Small intestine (tissue), 7 donors: ENCODE data around the gene F10. TPM values are rescaled to one million over a fixed set of nuclear protein-coding genes. Genes with fewer than 3 reads are reported as not detected.

ENCODE experiments used
- DNase-seq, 2 donors: peaks; one replicate each; pipeline versions ENCODE4 v3.0.0 to v3.0.0-alpha.2; 2013
- FAIRE-seq: peaks from 2 replicates; lab custom pipeline; 2012; peaks lifted over from hg19 to GRCh38; lab: Jason Lieb, UNC
- H3K27ac ChIP-seq, 3 donors: one replicate each; pipeline ENCODE4 v1.5.1; 2013; ENCODE audit warnings: low read length in 2 of 3, mild to moderate bottlenecking in 2 of 3, control low read depth in 1 of 3, inconsistent platforms in 1 of 3, low read depth in 1 of 3, moderate library complexity in 1 of 3
- H3K27me3 ChIP-seq, 3 donors: one replicate each; pipeline ENCODE4 v1.6.1; 2013; ENCODE audit warnings: low read length in 3 of 3, inconsistent platforms in 1 of 3; ENCODE audit not compliant: control insufficient read depth in 3 of 3, insufficient read depth in 3 of 3
- H3K36me3 ChIP-seq, 3 donors: one replicate each; pipeline ENCODE4 v1.6.1; 2013; ENCODE audit warnings: low read length in 3 of 3, inconsistent platforms in 1 of 3, low read depth in 1 of 3, mild to moderate bottlenecking in 1 of 3, moderate library complexity in 1 of 3; ENCODE audit not compliant: control insufficient read depth in 3 of 3, insufficient read depth in 2 of 3
- H3K4me1 ChIP-seq, 3 donors: one replicate each; pipeline ENCODE4 v1.6.1; 2013; ENCODE audit warnings: low read length in 2 of 3, inconsistent platforms in 1 of 3, low read depth in 1 of 3, mild to moderate bottlenecking in 1 of 3, moderate library complexity in 1 of 3; ENCODE audit not compliant: control insufficient read depth in 3 of 3, insufficient read depth in 2 of 3
- H3K4me3 ChIP-seq, 3 donors: one replicate each; pipeline ENCODE4 v1.5.1; 2013; ENCODE audit warnings: low read length in 3 of 3, control low read depth in 1 of 3, inconsistent platforms in 1 of 3, low read depth in 1 of 3, mild to moderate bottlenecking in 1 of 3, moderate library complexity in 1 of 3
- H3K9me3 ChIP-seq, 2 donors: one replicate each; pipeline ENCODE4 v1.6.1; 2013; ENCODE audit warnings: low read depth in 1 of 2, low read length in 1 of 2; ENCODE audit not compliant: control insufficient read depth in 2 of 2, insufficient read depth in 1 of 2
- WGBS, 3 donors: extraction: QIAGEN DNeasy Blood & Tissue Kit; methylation state at CpG; one replicate each; pipeline ENCODE4 v1.1.7; 2013; 5-methylcytosine and 5-hydroxymethylcytosine counted together
- polyA plus RNA-seq, 4 donors: library from polyadenylated mRNA; stranded (reverse) in 3 of 4; unstranded in 1 of 4; fragments of 200-250 nt in 3 of 4; fragments of 120-200 nt in 1 of 4; gene quantifications; one replicate each; pipeline versions ENCODE4 v1.2.1 to v1.2.3, GENCODE V29; 2013
- donor health status: healthy with polysubstance abuse.
- donor health status: control.
- donor health status: control.
- donor health status: Bipolar disorder and iron deficiency.
- donor health status: healthy.

The F10 gene
- polyA plus RNA-seq, 4 donors: 7.7 to 148 (median 12.3) TPM

- FAIRE-seq (no peak), DNase-seq (no peak)
- Histone ChIP-seq H3K9me3 (no peaks in the 10 kb centered on the region), H3K27ac (no peak overlapping the region), H3K4me3 (no peak overlapping the region), H3K27me3 (peaks cover 5 to 6% (median 6%) of the 10 kb centered on the region in 3 donors), H3K4me1 (no peaks in the 10 kb centered on the region), H3K36me3 (peaks cover 0 to 23% (median 0%) of the 10 kb centered on the region in 3 donors)
- 76 to 83% (median 80%) methylated on average over 21 of the region's 21 CpGs for WGBS, 3 donors
Measured at GRCh38 chr13:113115363-113116205, 7.0 kb upstream of the F10 start.

- peaks cover 0 to 2% (median 0%) of the 10 kb centered on the region in 3 donors for H3K27me3 ChIP-seq
- 78 to 86% (median 79%) methylated on average over 10 of the region's 10 CpGs for WGBS, 3 donors
Measured at GRCh38 chr13:113116206-113116800, 6.3 kb upstream of the F10 start.

GRCh38 chr13:113116871-113117271 lies 5.7 kb upstream of the F10 start:
- no peaks in the 10 kb centered on the region for H3K9me3 ChIP-seq
- H3K4me3 ChIP-seq: no peak overlapping the region
- peaks cover 0 to under 1% (median 0%) of the 10 kb centered on the region in 3 donors for H3K27me3 ChIP-seq
- WGBS, 3 donors: 84 to 92% (median 88%) methylated on average over 10 of the region's 10 CpGs
- H3K27ac ChIP-seq: no peak overlapping the region
- H3K4me1 ChIP-seq: peaks cover 0 to under 1% (median 0%) of the 10 kb centered on the region in 3 donors
- FAIRE-seq (no peak), DNase-seq (no peak)
- peaks cover 0 to 23% (median 0%) of the 10 kb centered on the region in 3 donors for H3K36me3 ChIP-seq

More at GRCh38 chr13:113116206-113116800, 6.3 kb upstream of the F10 start:
- Histone ChIP-seq H3K4me1 (no peaks in the 10 kb centered on the region), H3K36me3 (peaks cover 0 to 23% (median 0%) of the 10 kb centered on the region in 3 donors), H3K4me3 (no peak overlapping the region), H3K9me3 (no peaks in the 10 kb centered on the region), H3K27ac (no peak overlapping the region)
- no peak for FAIRE-seq
- DNase-seq: no peak

DNA sequence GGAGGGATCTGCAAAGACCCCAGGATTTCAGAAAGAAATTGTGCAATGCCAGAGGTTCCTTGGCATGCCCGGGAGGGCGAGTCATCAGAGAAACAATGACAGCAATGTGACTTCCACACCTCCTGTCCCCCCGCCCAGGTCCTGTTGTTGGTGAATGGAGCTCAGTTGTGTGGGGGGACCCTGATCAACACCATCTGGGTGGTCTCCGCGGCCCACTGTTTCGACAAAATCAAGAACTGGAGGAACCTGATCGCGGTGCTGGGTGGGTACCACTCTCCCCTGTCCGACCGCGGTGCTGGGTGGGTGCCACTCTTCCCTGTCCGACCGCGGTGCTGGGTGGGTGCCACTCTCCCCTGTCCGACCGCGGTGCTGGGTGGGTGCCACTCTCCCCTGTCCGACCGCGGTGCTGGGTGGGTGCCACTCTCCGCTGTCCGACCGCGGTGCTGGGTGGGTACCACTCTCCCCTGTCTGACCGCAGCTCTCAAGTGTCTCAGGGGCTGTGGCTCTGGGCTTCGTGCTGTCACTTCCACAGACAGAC lies 5.2 kb upstream of the F10 start:
- FAIRE-seq (no peak), DNase-seq (no peak)

GRCh38 chr13:113117911-113118260 lies 4.7 kb upstream of the F10 start:
- H3K4me3 ChIP-seq: no peak overlapping the region
- no peaks in the 10 kb centered on the region for H3K9me3 ChIP-seq
- H3K27ac ChIP-seq: no peak overlapping the region
- H3K36me3 ChIP-seq: peaks cover 0 to 23% (median 0%) of the 10 kb centered on the region in 3 donors
- DNase-seq: no peak
- peaks cover 0 to 9% (median 0%) of the 10 kb centered on the region in 3 donors for H3K4me1 ChIP-seq
- FAIRE-seq: no peak
- WGBS, 3 donors: 81 to 89% (median 86%) methylated on average over 8 to 9 of the region's 9 CpGs
- no peaks in the 10 kb centered on the region for H3K27me3 ChIP-seq

More for the DNA sequence above, 5.2 kb upstream of the F10 start:
- peaks cover 0 to 6% (median 0%) of the 10 kb centered on the region in 3 donors for H3K4me1 ChIP-seq
- WGBS, 3 donors: 88 to 91% (median 89%) methylated on average over 20 to 26 of the region's 26 CpGs
- H3K9me3 ChIP-seq: no peaks in the 10 kb centered on the region
- H3K27me3 ChIP-seq: no peaks in the 10 kb centered on the region
- no peak overlapping the region for H3K4me3 ChIP-seq
- H3K36me3 ChIP-seq: peaks cover 0 to 23% (median 0%) of the 10 kb centered on the region in 3 donors
- no peak overlapping the region for H3K27ac ChIP-seq

- WGBS, 3 donors: 86 to 91% (median 91%) methylated on average over 35 to 42 of the region's 42 CpGs
- DNase-seq: no peak
- FAIRE-seq: no peak
- no peak overlapping the region for H3K27ac ChIP-seq
- no peak overlapping the region for H3K4me3 ChIP-seq
- H3K4me1 ChIP-seq: peaks cover 0 to 15% (median 0%) of the 10 kb centered on the region in 3 donors
- H3K27me3 ChIP-seq: no peaks in the 10 kb centered on the region
- H3K36me3 ChIP-seq: peaks cover 0 to 23% (median 0%) of the 10 kb centered on the region in 3 donors
- H3K9me3 ChIP-seq: no peaks in the 10 kb centered on the region
Measured at GRCh38 chr13:113118261-113119021, 4.2 kb upstream of the F10 start.

DNA sequence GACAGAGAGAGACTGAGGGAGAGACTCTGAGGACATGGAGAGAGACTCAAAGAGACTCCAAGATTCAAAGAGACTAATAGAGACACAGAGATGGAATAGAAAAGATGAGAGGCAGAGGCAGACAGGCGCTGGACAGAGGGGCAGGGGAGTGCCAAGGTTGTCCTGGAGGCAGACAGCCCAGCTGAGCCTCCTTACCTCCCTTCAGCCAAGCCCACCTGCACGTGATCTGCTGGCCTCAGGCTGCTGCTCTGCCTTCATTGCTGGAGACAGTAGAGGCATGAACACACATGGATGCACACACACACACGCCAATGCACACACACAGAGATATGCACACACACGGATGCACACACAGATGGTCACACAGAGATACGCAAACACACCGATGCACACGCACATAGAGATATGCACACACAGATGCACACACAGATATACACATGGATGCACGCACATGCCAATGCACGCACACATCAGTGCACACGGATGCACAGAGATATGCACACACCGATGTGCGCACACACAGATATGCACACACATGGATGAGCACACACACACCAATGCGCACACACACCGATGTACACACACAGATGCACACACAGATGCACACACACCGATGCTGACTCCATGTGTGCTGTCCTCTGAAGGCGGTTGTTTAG lies 3.3 kb upstream of the F10 start:
- H3K27ac ChIP-seq: no peak overlapping the region
- H3K9me3 ChIP-seq: no peaks in the 10 kb centered on the region
- WGBS, 3 donors: 84 to 88% (median 86%) methylated on average over 16 of the region's 16 CpGs
- peaks cover 0 to 21% (median 0%) of the 10 kb centered on the region in 3 donors for H3K4me1 ChIP-seq
- DNase-seq (no peak), FAIRE-seq (no peak)
- no peak overlapping the region for H3K4me3 ChIP-seq
- peaks cover 0 to 26% (median 0%) of the 10 kb centered on the region in 3 donors for H3K36me3 ChIP-seq
- H3K27me3 ChIP-seq: no peaks in the 10 kb centered on the region
